GM19238 (cell line): ENCODE measurements around the gene IL2RA.
"Not testable (repeated sequence)": the region's sequence is repeated elsewhere in the genome, so short reads cannot be mapped to it uniquely, and the experiment has no call there.

Experiments
- DNase-seq: peaks from one replicate; pipeline ENCODE4 v3.0.0; 2011; ENCODE audit warnings: low spot score; ENCODE audit not compliant: insufficient read length

Gene IL2RA

GRCh38 chr10:6062101-6062771 lies at the start of gene IL2RA:
IL2RA (minus strand) TSS chr10:6062367; CDS start chr10:6062151, 216 bp downstream.
- no peak for DNase-seq

GRCh38 chr10:6110136-6110535 lies 48.0 kb upstream of the IL2RA start:
- DNase-seq: no peak

- DNase-seq: no peak
Measured at GRCh38 chr10:6109444-6109775, 47.2 kb upstream of the IL2RA start.

GRCh38 chr10:6108631-6109443 lies 46.7 kb upstream of the IL2RA start:
- DNase-seq: no peak

GRCh38 chr10:6108072-6108471 lies 45.9 kb upstream of the IL2RA start:
- no peak for DNase-seq

GRCh38 chr10:6107616-6108015 lies 45.4 kb upstream of the IL2RA start:
- not testable (repeated sequence) for DNase-seq

- DNase-seq: no peak
Measured at GRCh38 chr10:6103591-6103990, 41.4 kb upstream of the IL2RA start.

- DNase-seq: no peak
Measured at GRCh38 chr10:6102128-6102527, 40.0 kb upstream of the IL2RA start.

GRCh38 chr10:6101181-6101580 lies 39.0 kb upstream of the IL2RA start:
- no peak for DNase-seq

GRCh38 chr10:6100370-6100769 lies 38.2 kb upstream of the IL2RA start:
- no peak for DNase-seq

GRCh38 chr10:6098156-6098555 lies 36.0 kb upstream of the IL2RA start:
- no peak for DNase-seq

- DNase-seq: no peak
Measured at GRCh38 chr10:6097063-6097462, 34.9 kb upstream of the IL2RA start.

GRCh38 chr10:6095810-6096570 lies 33.8 kb upstream of the IL2RA start:
- no peak for DNase-seq

GRCh38 chr10:6092731-6093130 lies 30.6 kb upstream of the IL2RA start:
- no peak for DNase-seq

- DNase-seq: no peak
Measured at GRCh38 chr10:6091630-6092029, 29.5 kb upstream of the IL2RA start.

- DNase-seq: no peak
Measured at GRCh38 chr10:6089334-6090219, 27.4 kb upstream of the IL2RA start.

GRCh38 chr10:6088721-6089333 lies 26.7 kb upstream of the IL2RA start, which contains the start of gene RBM17:
RBM17 (plus strand) TSS chr10:6089034; CDS start chr10:6097066, 8,032 bp downstream.
- DNase-seq: peak; percentile 86

- peak; percentile 43 for DNase-seq
Measured at GRCh38 chr10:6086375-6087233, 24.4 kb upstream of the IL2RA start.
